PFSK-1 (cell line): ENCODE results near the gene GDPD5.

ENCODE experiments used
- FOXP2 ChIP-seq: optimal IDR thresholded peaks from 2 replicates; pipeline ENCODE3; 2011; ENCODE audit warnings: borderline replicate concordance, control low read depth, inconsistent platforms; ENCODE audit not compliant: insufficient read depth; ENCODE audit errors: extremely low read length, extremely low read depth
- POLR2AphosphoS5 ChIP-seq: IDR thresholded peaks from 2 replicates; pipeline ENCODE4 v1.6.1; 2012; ENCODE audit warnings: low read depth, mild to moderate bottlenecking, control low read depth, low read length, moderate library complexity
- SIN3A ChIP-seq: IDR thresholded peaks from 2 replicates; pipeline ENCODE4 v1.6.1; 2012; ENCODE audit warnings: mild to moderate bottlenecking, low read length, moderate library complexity, borderline replicate concordance; ENCODE audit not compliant: insufficient read depth
- TAF1 ChIP-seq: IDR thresholded peaks from 2 replicates; pipeline ENCODE4 v1.6.1; 2012; ENCODE audit warnings: low read length, control low read depth, borderline replicate concordance; ENCODE audit not compliant: insufficient read depth
- TF ChIP-seq, protein P1 (sequence below), 2 experiments: IDR thresholded peaks; 2 replicates each; pipeline versions ENCODE4 v1.6.1 to v1.8.0; 2011 to 2012; ENCODE audit warnings: low read depth in 2 of 2, low read length in 2 of 2, control low read depth in 1 of 2, inconsistent platforms in 1 of 2, mild to moderate bottlenecking in 1 of 2, moderate library complexity in 1 of 2; ENCODE audit not compliant: insufficient read depth in 1 of 2

Gene GDPD5

DNA sequence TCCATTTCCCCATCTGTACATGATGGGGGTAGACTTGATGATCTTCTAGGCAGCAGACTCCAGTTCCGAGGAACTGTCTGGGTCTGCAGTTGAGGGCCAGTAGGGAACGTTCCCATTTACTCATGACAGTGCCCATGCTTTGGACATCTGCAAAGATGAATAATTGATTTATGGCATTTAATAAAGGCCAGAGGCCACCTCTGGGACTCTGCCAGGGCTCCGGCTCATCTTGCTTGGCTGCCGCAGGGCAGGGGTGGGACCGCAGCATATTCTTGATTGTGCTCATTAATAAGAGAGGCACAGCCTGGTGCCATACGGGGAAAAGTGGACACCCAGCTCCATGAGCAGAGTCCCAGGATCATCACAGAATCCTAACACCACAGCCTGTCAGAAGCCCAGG is 64.6 kb downstream of the GDPD5 start:
- no peak for TF ChIP-seq SIN3A
- no peak for TF ChIP-seq FOXP2
- no peak for TF ChIP-seq POLR2AphosphoS5
- TF ChIP-seq, protein P1, sequence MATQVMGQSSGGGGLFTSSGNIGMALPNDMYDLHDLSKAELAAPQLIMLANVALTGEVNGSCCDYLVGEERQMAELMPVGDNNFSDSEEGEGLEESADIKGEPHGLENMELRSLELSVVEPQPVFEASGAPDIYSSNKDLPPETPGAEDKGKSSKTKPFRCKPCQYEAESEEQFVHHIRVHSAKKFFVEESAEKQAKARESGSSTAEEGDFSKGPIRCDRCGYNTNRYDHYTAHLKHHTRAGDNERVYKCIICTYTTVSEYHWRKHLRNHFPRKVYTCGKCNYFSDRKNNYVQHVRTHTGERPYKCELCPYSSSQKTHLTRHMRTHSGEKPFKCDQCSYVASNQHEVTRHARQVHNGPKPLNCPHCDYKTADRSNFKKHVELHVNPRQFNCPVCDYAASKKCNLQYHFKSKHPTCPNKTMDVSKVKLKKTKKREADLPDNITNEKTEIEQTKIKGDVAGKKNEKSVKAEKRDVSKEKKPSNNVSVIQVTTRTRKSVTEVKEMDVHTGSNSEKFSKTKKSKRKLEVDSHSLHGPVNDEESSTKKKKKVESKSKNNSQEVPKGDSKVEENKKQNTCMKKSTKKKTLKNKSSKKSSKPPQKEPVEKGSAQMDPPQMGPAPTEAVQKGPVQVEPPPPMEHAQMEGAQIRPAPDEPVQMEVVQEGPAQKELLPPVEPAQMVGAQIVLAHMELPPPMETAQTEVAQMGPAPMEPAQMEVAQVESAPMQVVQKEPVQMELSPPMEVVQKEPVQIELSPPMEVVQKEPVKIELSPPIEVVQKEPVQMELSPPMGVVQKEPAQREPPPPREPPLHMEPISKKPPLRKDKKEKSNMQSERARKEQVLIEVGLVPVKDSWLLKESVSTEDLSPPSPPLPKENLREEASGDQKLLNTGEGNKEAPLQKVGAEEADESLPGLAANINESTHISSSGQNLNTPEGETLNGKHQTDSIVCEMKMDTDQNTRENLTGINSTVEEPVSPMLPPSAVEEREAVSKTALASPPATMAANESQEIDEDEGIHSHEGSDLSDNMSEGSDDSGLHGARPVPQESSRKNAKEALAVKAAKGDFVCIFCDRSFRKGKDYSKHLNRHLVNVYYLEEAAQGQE (IDR thresholded peaks at IDR 0.05; ENCODE audit: insufficient read depth in 1 of 2, low read depth in 2 of 2, low read length in 2 of 2): no peak
- TF ChIP-seq TAF1: no peak

DNA sequence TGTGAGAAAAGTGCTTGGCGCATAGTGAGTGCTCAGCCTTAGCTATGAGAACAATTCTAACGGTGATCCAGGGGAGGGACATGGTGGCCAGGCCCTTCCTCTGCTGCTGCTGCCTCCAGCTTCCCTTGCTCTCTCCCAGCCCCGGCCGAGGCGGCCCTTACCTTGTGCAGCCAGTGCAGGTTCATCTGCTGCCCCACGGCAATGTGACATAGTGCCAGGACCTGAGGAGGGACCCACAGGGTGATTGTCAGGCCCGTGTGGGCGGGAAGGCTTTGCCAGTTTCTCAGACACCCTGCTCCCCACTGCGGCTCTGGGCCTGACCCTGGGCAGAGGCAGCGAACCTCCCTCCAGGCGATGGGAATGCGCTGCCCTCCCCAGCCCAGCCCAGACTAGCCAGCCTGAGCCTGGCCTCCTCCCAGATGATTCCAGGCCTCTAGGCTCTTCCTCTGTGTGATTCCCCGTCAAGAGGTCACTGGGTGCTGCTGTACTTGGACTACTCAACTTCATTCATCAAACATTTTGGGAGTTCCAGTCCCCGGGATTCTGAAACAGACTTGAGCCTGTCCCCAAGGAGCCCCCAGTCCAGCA is 69.1 kb downstream of the GDPD5 start:
- TF ChIP-seq FOXP2 (no peak), POLR2AphosphoS5 (no peak), TAF1 (no peak), SIN3A (no peak)
- TF ChIP-seq, protein P1 (IDR thresholded peaks at IDR 0.05; ENCODE audit: insufficient read depth in 1 of 2, low read depth in 2 of 2, low read length in 2 of 2): no peak

DNA sequence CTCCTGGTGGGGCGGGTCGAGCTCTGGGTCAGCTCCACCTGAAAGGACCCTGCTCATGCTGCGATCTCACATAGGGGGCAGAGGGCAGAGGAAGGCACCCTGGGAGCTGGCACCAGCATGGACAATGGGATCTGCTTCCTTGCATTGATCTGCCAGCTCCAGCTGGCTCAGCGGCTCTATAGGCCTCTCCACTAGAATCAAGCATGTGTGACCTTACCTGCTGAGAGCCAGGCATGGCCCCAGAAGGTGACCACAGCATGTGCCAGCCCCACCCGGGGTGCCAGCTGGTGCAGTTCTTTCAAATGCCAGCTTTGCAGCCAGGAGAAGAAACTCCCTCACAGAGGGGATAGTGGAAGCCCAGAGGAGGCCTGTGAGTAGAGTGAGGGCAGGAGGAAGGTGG is 70.8 kb downstream of the GDPD5 start:
- TF ChIP-seq SIN3A (no peak), TAF1 (no peak), FOXP2 (no peak), POLR2AphosphoS5 (no peak)
- TF ChIP-seq, protein P1 (IDR thresholded peaks at IDR 0.05; ENCODE audit: insufficient read depth in 1 of 2, low read depth in 2 of 2, low read length in 2 of 2): no peak

DNA sequence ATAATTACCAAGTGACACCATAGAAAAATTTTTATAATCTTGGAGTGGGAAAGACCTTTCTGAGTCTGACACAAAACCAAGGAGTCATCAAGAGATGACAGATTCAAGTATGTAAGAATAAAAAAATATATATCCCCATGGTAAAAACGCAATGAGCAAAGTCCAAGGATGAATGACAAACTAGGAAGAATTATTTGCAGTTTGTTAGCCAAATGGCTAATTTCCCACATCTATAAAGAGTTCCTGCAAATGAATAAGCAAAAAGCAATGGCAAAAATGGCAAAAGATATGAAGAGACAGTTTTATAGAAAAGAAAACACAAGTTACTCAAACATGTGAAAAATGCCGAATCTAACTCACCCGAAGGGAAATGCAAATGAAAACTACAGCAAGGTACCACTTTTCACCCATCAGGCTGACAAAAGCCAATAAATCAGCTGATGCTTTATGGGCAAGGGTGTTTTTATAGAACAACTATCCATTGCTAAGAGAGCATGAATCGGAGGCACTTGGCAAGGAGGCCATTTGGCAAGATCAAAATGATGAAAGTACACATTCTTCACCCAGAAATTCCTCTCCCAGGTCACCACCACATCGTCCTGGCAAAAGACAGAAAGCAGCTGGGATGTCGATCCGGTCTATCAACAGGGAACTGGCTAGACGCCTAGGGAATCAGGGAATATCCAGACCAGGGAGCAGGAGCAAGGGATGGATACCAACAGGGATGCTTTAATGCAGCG is 71.7 kb downstream of the GDPD5 start:
- TF ChIP-seq SIN3A (no peak), FOXP2 (no peak)

DNA sequence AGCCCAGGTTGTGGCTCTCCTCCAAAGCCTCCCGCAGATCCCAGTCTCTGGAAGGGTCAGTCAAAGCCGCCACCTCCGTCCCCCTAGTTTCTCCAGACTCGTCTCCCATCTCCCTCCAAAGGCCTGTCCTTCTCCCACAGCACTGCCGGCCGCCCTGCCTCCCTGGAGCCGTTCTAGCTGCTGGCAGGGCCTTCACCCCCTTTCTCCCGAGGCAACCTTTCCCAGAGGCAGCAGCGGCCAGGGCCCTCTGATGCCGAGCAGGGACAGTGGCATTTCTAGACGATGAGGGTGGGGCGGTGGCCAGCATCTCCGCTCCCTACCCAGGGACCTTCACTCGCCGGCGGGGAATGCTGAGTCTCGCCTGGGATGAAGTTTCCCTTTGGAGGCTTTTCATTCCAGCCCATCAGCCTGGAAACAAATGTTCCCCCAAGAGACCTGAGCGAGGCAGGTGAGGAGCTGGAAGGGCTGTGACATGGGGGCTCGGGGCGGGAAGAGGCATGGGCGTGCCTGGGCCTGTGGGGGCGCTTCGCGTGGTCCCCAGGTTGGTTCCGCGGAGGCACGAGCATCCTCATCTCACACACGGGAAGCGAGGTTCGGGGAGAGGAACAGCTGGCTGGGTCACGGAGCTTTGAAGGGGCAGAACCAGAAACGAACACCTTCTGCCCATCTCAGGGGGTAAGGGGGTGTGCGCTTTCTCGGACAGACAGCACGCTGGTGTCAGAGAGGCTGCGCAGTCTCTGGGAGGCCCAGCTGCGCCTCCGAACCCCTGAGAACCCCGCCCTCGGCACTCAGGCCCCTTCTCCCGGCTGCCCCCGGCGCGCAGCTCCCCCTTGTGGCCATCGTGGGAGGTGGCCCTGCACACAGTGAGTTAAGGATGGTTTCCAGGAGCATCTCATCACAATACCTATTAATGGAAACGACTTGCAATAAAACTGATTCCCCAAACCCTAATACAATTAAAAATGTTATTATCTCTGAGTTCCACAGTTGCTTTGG is 74.6 kb downstream of the GDPD5 start:
- TF ChIP-seq, protein P1 (IDR thresholded peaks at IDR 0.05; ENCODE audit: insufficient read depth in 1 of 2, low read depth in 2 of 2, low read length in 2 of 2): no peak
- TF ChIP-seq SIN3A: no peak
